ENCODE results near the gene DAB2IP. TPM values are rescaled to one million over a fixed set of nuclear protein-coding genes. Genes with fewer than 3 reads are reported as not detected.
A peak's percentile ranks its signal among the peaks of the same experiment; 100 is the strongest.
"Not testable (repeated sequence)": the region's sequence is repeated elsewhere in the genome, so short reads cannot be mapped to it uniquely, and the experiment has no call there.

DAB2IP gene
- total RNA-seq, result 100 to 1,000 TPM; 127 to 128 TPM
- long read RNA-seq, partial matches to known transcripts, result 9 of 56 reads
- long read RNA-seq, other reads (novel, unspliced or antisense), result 47 of 56 reads

- peak; percentile 64 to 72 for DNase-seq
- intact Hi-C loops (cut with DNase I, micrococcal nuclease), result no loop called here
These were observed at the start of gene DAB2IP for GRCh38 chr9:121651295-121652020. TSS of gene DAB2IP (plus strand) at chr9:121651634. CDS start at chr9:121651776, 142 bp downstream.

GRCh38 chr9:121603028-121603427, 48.4 kb upstream of the DAB2IP start:
- DNase-seq, result no peak
- intact Hi-C loops (cut with DNase I, micrococcal nuclease), result no loop called here
- ATAC-seq, result no peak

More at GRCh38 chr9:121651295-121652020, at the start of gene DAB2IP:
- ATAC-seq, result peak; percentile 58

GRCh38 chr9:121604242-121604641, 47.2 kb upstream of the DAB2IP start:
- intact Hi-C loops (cut with DNase I, micrococcal nuclease), result no loop called here
- DNase-seq (peak in 1 of 2 donors; percentile 38), ATAC-seq (no peak)

GRCh38 chr9:121604654-121605053, 46.8 kb upstream of the DAB2IP start:
- DNase-seq (no peak), ATAC-seq (no peak)
- intact Hi-C loops (cut with DNase I, micrococcal nuclease), result no loop called here

GRCh38 chr9:121607434-121608167, 43.8 kb upstream of the DAB2IP start:
- intact Hi-C loops (cut with DNase I, micrococcal nuclease), result no loop called here
- DNase-seq (no peak), ATAC-seq (no peak)

GRCh38 chr9:121608168-121608853, 43.1 kb upstream of the DAB2IP start:
- DNase-seq, result no peak
- intact Hi-C loops (cut with DNase I, micrococcal nuclease), result no loop called here
- no peak for ATAC-seq

GRCh38 chr9:121609822-121610637, 41.4 kb upstream of the DAB2IP start:
- peak; percentile 24 to 43 for DNase-seq
- intact Hi-C loops (cut with DNase I, micrococcal nuclease), result loop anchor here in 1 of 2 donors (10.0 kb wide), 1 partner anchor 55 kb away; no protein-coding TSS in a partner anchor
- peak; percentile 50 for ATAC-seq

GRCh38 chr9:121610638-121610953, 40.8 kb upstream of the DAB2IP start:
- DNase-seq, result no peak
- no peak for ATAC-seq
- intact Hi-C loops (cut with DNase I, micrococcal nuclease), result loop anchor here in 1 of 2 donors (10.0 kb wide), 1 partner anchor 56 kb away; no protein-coding TSS in a partner anchor

- ATAC-seq (peak; percentile 93), DNase-seq (peak; percentile 53 to 65)
- intact Hi-C loops (cut with DNase I, micrococcal nuclease), result loop anchor here in 1 of 2 donors (10.0 kb wide), 1 partner anchor 58 kb away; no protein-coding TSS in a partner anchor
These were observed 38.9 kb upstream of the DAB2IP start for GRCh38 chr9:121612511-121612998.

- DNase-seq, result no peak
- peak; percentile 10 for ATAC-seq
- intact Hi-C loops (cut with DNase I, micrococcal nuclease), result loop anchor here in 1 of 2 donors (10.0 kb wide), 1 partner anchor 58 kb away; no protein-coding TSS in a partner anchor
These were observed 38.3 kb upstream of the DAB2IP start for GRCh38 chr9:121613009-121613752.

GRCh38 chr9:121616123-121616755, 35.2 kb upstream of the DAB2IP start:
- intact Hi-C loops (cut with DNase I, micrococcal nuclease), result loop anchor here in 1 of 2 donors (10.0 kb wide), 1 partner anchor 61 kb away; no protein-coding TSS in a partner anchor
- DNase-seq (no peak), ATAC-seq (no peak)

- ATAC-seq, result no peak
- no peak for DNase-seq
- intact Hi-C loops (cut with DNase I, micrococcal nuclease), result loop anchor here in 1 of 2 donors (10.0 kb wide), 1 partner anchor 64 kb away; no protein-coding TSS in a partner anchor
These were observed 32.9 kb upstream of the DAB2IP start for GRCh38 chr9:121618504-121618903.

- intact Hi-C loops (cut with DNase I, micrococcal nuclease), result loop anchor here in 1 of 2 donors (10.0 kb wide), 1 partner anchor 64 kb away; no protein-coding TSS in a partner anchor
- not testable (repeated sequence) for ATAC-seq
These were observed 32.5 kb upstream of the DAB2IP start for GRCh38 chr9:121618910-121619309.

GRCh38 chr9:121619545-121620324, 31.7 kb upstream of the DAB2IP start:
- intact Hi-C loops (cut with DNase I, micrococcal nuclease), result loop anchor here in 1 of 2 donors (10.0 kb wide), 1 partner anchor 65 kb away; no protein-coding TSS in a partner anchor
- DNase-seq, result peak in 1 of 2 donors; percentile 51
- peak; percentile 83 for ATAC-seq

More at GRCh38 chr9:121618910-121619309, 32.5 kb upstream of the DAB2IP start:
- not testable (repeated sequence) for DNase-seq

- DNase-seq (no peak), ATAC-seq (no peak)
- intact Hi-C loops (cut with DNase I, micrococcal nuclease), result no loop called here
These were observed 31.1 kb upstream of the DAB2IP start for GRCh38 chr9:121620325-121620673.
